IMR-90 (cell line): Measurements from ENCODE around the gene SLC66A2. TPM values are rescaled to one million over a fixed set of nuclear protein-coding genes. Genes with fewer than 3 reads are reported as not detected.
A peak's percentile ranks its signal among the peaks of the same experiment; 100 is the strongest.

Source experiments
- ATAC-seq: fragments of 200-7000 bp; cut with Tn5 transposase; 2 replicates; pipeline ENCODE4 v1.9.1; 2020; ENCODE audit warnings: low read depth, mild to moderate bottlenecking, moderate library complexity
- BruUV-seq: library from RNA; stranded (reverse); fragments of 400-500 nt; replicated peaks from 2 replicates; lab custom pipeline; 2021; lab: Mats Ljungman, UMichigan
- CTCF ChIA-PET: fragments of 300-600 bp; formaldehyde crosslinking; extraction: SDS; loops from one replicate; lab custom pipeline; 2021; ENCODE audit warnings: antibody characterized with exemption; lab: Yijun Ruan, JAX
- POLR2A ChIA-PET: fragments of 300-600 bp; sonication (Branson Sonifier 250); formaldehyde crosslinking; loops from one replicate; lab custom pipeline; 2022; ENCODE audit warnings: antibody characterized with exemption; ENCODE audit not compliant: unreplicated experiment; lab: Charles Lee
- DNase-seq: peaks from one replicate; pipeline ENCODE4 v3.0.0; 2013
- H2AFZ ChIP-seq: replicated peaks from 2 replicates; pipeline ENCODE3; 2013; ENCODE audit warnings: low read length, mild to moderate bottlenecking; ENCODE audit not compliant: poor library complexity
- H2AK5ac ChIP-seq: 2 replicates; pipeline ENCODE4 v1.6.1; 2013; ENCODE audit warnings: low read depth, low read length, inconsistent platforms
- H2AK9ac ChIP-seq: replicated peaks from 2 replicates; pipeline ENCODE3; 2013; ENCODE audit warnings: mild to moderate bottlenecking, low read depth, low read length, moderate library complexity; ENCODE audit not compliant: poor library complexity
- H2BK120ac ChIP-seq: 2 replicates; pipeline ENCODE4 v1.6.1; 2013; ENCODE audit warnings: low read depth, low read length, inconsistent platforms
- H2BK15ac ChIP-seq: 3 replicates; pipeline ENCODE4 v1.6.1; 2013; ENCODE audit warnings: low read depth, low read length, inconsistent platforms
- H2BK20ac ChIP-seq: 2 replicates; pipeline ENCODE4 v1.6.1; 2013; ENCODE audit warnings: low read depth, mild to moderate bottlenecking, inconsistent platforms, low read length, moderate library complexity
- H2BK5ac ChIP-seq: 2 replicates; pipeline ENCODE4 v1.6.1; 2013; ENCODE audit warnings: mild to moderate bottlenecking, low read depth, low read length, inconsistent platforms; ENCODE audit not compliant: poor library complexity, severe bottlenecking
- H3K14ac ChIP-seq: replicated peaks from 2 replicates; pipeline ENCODE4 v1.6.1; 2013; ENCODE audit warnings: low read depth, low read length, inconsistent platforms
- H3K18ac ChIP-seq: 2 replicates; pipeline ENCODE4 v1.6.1; 2013; ENCODE audit warnings: low read depth, low read length, control low read depth
- H3K23ac ChIP-seq: 2 replicates; pipeline ENCODE4 v1.6.1; 2013; ENCODE audit warnings: low read depth, low read length, inconsistent platforms
- H3K27ac ChIP-seq: 2 replicates; pipeline ENCODE4 v1.5.1; 2013; ENCODE audit warnings: mild to moderate bottlenecking, control low read depth, low read length; ENCODE audit not compliant: insufficient read depth
- H3K27me3 ChIP-seq: 2 replicates; pipeline ENCODE4 v1.6.1; 2013; ENCODE audit warnings: low read length; ENCODE audit not compliant: control insufficient read depth, insufficient read depth
- H3K36me3 ChIP-seq: 2 replicates; pipeline ENCODE4 v1.6.1; 2013; ENCODE audit warnings: low read length, mixed read lengths; ENCODE audit not compliant: control insufficient read depth, insufficient read depth
- H3K4ac ChIP-seq: 2 replicates; pipeline ENCODE4 v1.6.1; 2013; ENCODE audit warnings: low read depth, low read length, inconsistent platforms
- H3K4me1 ChIP-seq: 2 replicates; pipeline ENCODE4 v1.6.1; 2013; ENCODE audit warnings: low read length, mixed read lengths; ENCODE audit not compliant: control insufficient read depth, insufficient read depth
- H3K4me2 ChIP-seq: 2 replicates; pipeline ENCODE4 v1.6.1; 2013; ENCODE audit warnings: low read depth, mild to moderate bottlenecking, control low read depth, low read length, moderate library complexity
- H3K4me3 ChIP-seq: 2 replicates; pipeline ENCODE4 v1.5.1; 2013; ENCODE audit warnings: low read depth, mild to moderate bottlenecking, control low read depth, low read length, moderate library complexity; ENCODE audit not compliant: insufficient read depth
- H3K56ac ChIP-seq: 2 replicates; pipeline ENCODE4 v1.6.1; 2013; ENCODE audit warnings: low read length, inconsistent platforms; ENCODE audit not compliant: insufficient read depth; ENCODE audit errors: extremely low read depth
- H3K79me1 ChIP-seq, 2 experiments: 2 replicates each; pipeline ENCODE4 v1.6.1; 2013; ENCODE audit warnings: low read length in 2 of 2, inconsistent platforms in 1 of 2, low read depth in 1 of 2
- H3K9ac ChIP-seq: 2 replicates; pipeline ENCODE4 v1.6.1; 2013; ENCODE audit warnings: low read depth, low read length, control low read depth
- H3K9me1 ChIP-seq: 2 replicates; pipeline ENCODE4 v1.6.1; 2013; ENCODE audit warnings: low read length, inconsistent platforms; ENCODE audit not compliant: insufficient read depth
- H3K9me3 ChIP-seq: 2 replicates; pipeline ENCODE4 v1.6.1; 2013; ENCODE audit warnings: low read length; ENCODE audit not compliant: control insufficient read depth, insufficient read depth
- H4K20me1 ChIP-seq: 2 replicates; pipeline ENCODE4 v1.6.1; 2013; ENCODE audit warnings: low read length, inconsistent platforms; ENCODE audit not compliant: insufficient read depth
- H4K5ac ChIP-seq: 2 replicates; pipeline ENCODE4 v1.6.1; 2013; ENCODE audit warnings: mild to moderate bottlenecking, low read depth, low read length, control low read depth
- H4K8ac ChIP-seq, 2 experiments: 2 replicates each; pipeline ENCODE4 v1.6.1; 2013; ENCODE audit warnings: low read depth in 2 of 2, low read length in 2 of 2, control low read depth in 1 of 2, inconsistent platforms in 1 of 2
- H4K91ac ChIP-seq: 2 replicates; pipeline ENCODE4 v1.6.1; 2013; ENCODE audit warnings: low read depth, low read length, inconsistent platforms; ENCODE audit not compliant: insufficient read depth
- CTCF ChIP-seq: conservative IDR thresholded peaks from 2 replicates; pipeline ENCODE4 v1.5.1; 2012; ENCODE audit warnings: mild to moderate bottlenecking, low read depth, low read length, improper control_type of control experiment
- MAZ ChIP-seq: IDR thresholded peaks from 2 replicates; pipeline ENCODE4 v1.6.1; 2012; ENCODE audit warnings: low read depth, mild to moderate bottlenecking, low read length, improper control_type of control experiment, moderate library complexity, borderline replicate concordance
- WGBS, 2 experiments: methylation state at CpG; one replicate each; pipeline versions ENCODE4 v1.1.5 to v1.1.7; 2013; ENCODE audit warnings: missing lambda C conversion rate in 2 of 2; ENCODE audit not compliant: insufficient read length in 1 of 2; ENCODE audit errors: extremely low coverage in 2 of 2; 5-methylcytosine and 5-hydroxymethylcytosine counted together
- dilution Hi-C: fragments of 300-500 bp; cut with HindIII; formaldehyde crosslinking; loops from one replicate; pipeline ENCODE4 v1.14.3; 2018; ENCODE audit warnings: low sequenced_read_pairs; ENCODE audit not compliant: unreplicated experiment
- in situ Hi-C: fragments of 300-500 bp; cut with MboI; formaldehyde crosslinking; loops from 3 replicates; pipeline ENCODE4 v1.14.3; 2019; ENCODE audit warnings: low sequenced_read_pairs, inconsistent platforms, mixed read lengths
- intact Hi-C: fragments of 100-400 bp; cut with micrococcal nuclease; formaldehyde crosslinking; loops from 2 replicates; pipeline ENCODE4 v1.10.0; 2022
- polyA plus RNA-seq, 3 experiments: library from polyadenylated mRNA; depleted of rRNA; stranded (reverse); fragments of >200 nt; gene quantifications; 2 replicates each; pipeline ENCODE4 v1.2.3, GENCODE V29; 2012; ENCODE audit warnings: low replicate concordance in 1 of 3
- total RNA-seq: library from RNA; depleted of rRNA; stranded (reverse); fragments of >200 nt; gene quantifications from 2 replicates; pipeline ENCODE4 v1.2.3, GENCODE V29; 2012

The SLC66A2 gene
- total and polyA plus RNA-seq, 2 of the 4 experiments (the other 2 are of a cell fraction) = 17.6 to 23.5 TPM

- Histone ChIP-seq H2AK9ac (peak overlapping the region; percentile 24), H3K4me1 (peaks cover 14% of the 10 kb centered on the region), H2BK15ac (no peak overlapping the region), H3K9ac (no peak overlapping the region), H4K20me1 (peaks cover 66% of the 10 kb centered on the region), H4K91ac (no peak overlapping the region), H2AK5ac (no peak overlapping the region), H2BK20ac (no peak overlapping the region), H4K5ac (no peak overlapping the region), H2BK5ac (no peak overlapping the region), H3K9me1 (peaks cover 21% of the 10 kb centered on the region), H3K36me3 (peaks cover 32% of the 10 kb centered on the region), H3K27ac (no peak overlapping the region), H3K23ac (peak overlapping the region; percentile 4; the same call in 1 of the 2 replicates), H3K4me3 (no peak overlapping the region), H3K14ac (no peak overlapping the region), H3K18ac (no peak overlapping the region), H3K27me3 (no peaks in the 10 kb centered on the region), H3K4me2 (no peak overlapping the region), H3K9me3 (no peaks in the 10 kb centered on the region), H4K8ac (no peak overlapping the region), H2BK120ac (no peak overlapping the region), H3K56ac (no peak overlapping the region), H2AFZ (peak overlapping the region; percentile 11), H3K79me1 (peaks cover 15 to 82% of the 10 kb centered on the region in 2 experiments), H3K4ac (no peak overlapping the region)
- intact Hi-C loops = no loop called here
- WGBS, 2 experiments = 93% methylated on average over 2 of the region's 14 CpGs; no CpG with 5 or more reads in 1 of the 2 experiments
- TF ChIP-seq CTCF = no peak
- TF ChIP-seq MAZ = no peak
- in situ Hi-C loops = no loop called here
- 0 out of 2 replicates have a peak, but pooled peaks have one; percentile 3 for ATAC-seq
- CTCF ChIA-PET = no interaction called here
- no TSS peak for BruUV-seq
- dilution Hi-C loops = no loop called here
- POLR2A ChIA-PET = no interaction called here
- peak; percentile 45 for DNase-seq
These were observed 4.2 kb downstream of the SLC66A2 start for GRCh38 chr18:79947054-79947755.
